ENCODE measurements around the gene PTPN1. TPM values are rescaled to one million over a fixed set of nuclear protein-coding genes. Genes with fewer than 3 reads are reported as not detected.

Gene PTPN1
- total and polyA plus RNA-seq, 2 donors (not counting 3 experiments of a cell fraction or from before 2014, with no cell fraction given) = 41.1 to 64.3 TPM

GRCh38 chr20:50504231-50504823, 5.9 kb upstream of the PTPN1 start:
- Histone ChIP-seq H4K20me1 (replicated peaks; ENCODE audit: control insufficient read depth, extremely low read depth, insufficient read depth, low read length) (no peaks in the 10 kb centered on the region), H3K9me3 (replicated peaks; ENCODE audit: control insufficient read depth, insufficient read depth, low read length) (no peaks in the 10 kb centered on the region), H3K79me2 (ENCODE audit: control insufficient read depth, insufficient read depth, low read length) (no peaks in the 10 kb centered on the region), H3K36me3 (ENCODE audit: control insufficient read depth in 2 of 2, extremely low read depth in 1 of 2, insufficient read depth in 2 of 2, low read length in 2 of 2) (no peaks in the 10 kb centered on the region), H2AFZ (ENCODE audit: low read depth, low read length) (no peak overlapping the region), H3K4me3 (replicated peaks in 1 of 3; ENCODE audit: insufficient read depth in 1 of 3, low read depth in 1 of 3, low read length in 3 of 3) (no peak overlapping the region), H3K27me3 (ENCODE audit: control insufficient read depth in 2 of 2, insufficient read depth in 2 of 2, low read length in 2 of 2) (no peaks in the 10 kb centered on the region), H3K4me2 (ENCODE audit: insufficient read depth, low read length) (no peak overlapping the region), H3K9me1 (replicated peaks; ENCODE audit: control insufficient read depth, extremely low read depth, insufficient read depth, low read length) (no peaks in the 10 kb centered on the region), H3K4me1 (ENCODE audit: control insufficient read depth, extremely low read depth, insufficient read depth, low read length) (peaks cover 3% of the 10 kb centered on the region), H3K9ac (replicated peaks; ENCODE audit: extremely low read depth, insufficient read depth, low read length) (no peak overlapping the region), H3K27ac (ENCODE audit: insufficient read depth, low read depth, low read length) (no peak overlapping the region)
- FAIRE-seq (peak; percentile 28), DNase-seq (ENCODE audit: low read depth, low spot score) (peak; percentile 61)
- ChIA-PET POLR2A (no interaction called here), CTCF (interaction anchor here (0.8 to 2.2 kb wide), 14 partner anchors 11 to 124 kb away, joined by 3 to 29 read pairs (median 4); no protein-coding TSS in a partner anchor)
- TF ChIP-seq CTCF (IDR thresholded peaks at IDR 0.05; ENCODE audit: extremely low read depth in 1 of 2, insufficient read depth in 1 of 2, low read depth in 1 of 2, low read length in 2 of 2) = peak in 1 of 2 donors; percentile 6
- TF ChIP-seq GATA2 (IDR thresholded peaks at IDR 0.05; ENCODE audit: insufficient read depth, insufficient read length, low read depth, low read length) = no peak
- BruUV-seq (replicated peaks) = no TSS peak
- intact Hi-C loops (cut with micrococcal nuclease) = no loop called here
- dilution Hi-C loops (cut with MboI; ENCODE audit: extremely low pct_ligation_motif_present, low sequenced_read_pairs) = no loop called here

GRCh38 chr20:50506270-50506579, 4.0 kb upstream of the PTPN1 start:
- H4K20me1 ChIP-seq (replicated peaks; ENCODE audit: control insufficient read depth, extremely low read depth, insufficient read depth, low read length) = no peaks in the 10 kb centered on the region
- TF ChIP-seq CTCF (IDR thresholded peaks at IDR 0.05; ENCODE audit: extremely low read depth in 1 of 2, insufficient read depth in 1 of 2, low read depth in 1 of 2, low read length in 2 of 2) = no peak
- no peak for TF ChIP-seq MYC (IDR thresholded peaks at IDR 0.05; ENCODE audit: low read depth, low read length)
- no peak for TF ChIP-seq GATA2 (IDR thresholded peaks at IDR 0.05; ENCODE audit: insufficient read depth, insufficient read length, low read depth, low read length)
- no peak for TF ChIP-seq POLR2AphosphoS5 (IDR thresholded peaks at IDR 0.05; ENCODE audit: insufficient read depth, low read depth, low read length)
- no peak for TF ChIP-seq EZH2 (IDR thresholded peaks at IDR 0.05; ENCODE audit: borderline replicate concordance, low read depth, low read length, severe bottlenecking)
- TF ChIP-seq FOS (IDR thresholded peaks at IDR 0.05; ENCODE audit: borderline replicate concordance, insufficient read depth, low read length) = no peak
- no peak for TF ChIP-seq POLR2A (IDR thresholded peaks at IDR 0.05; ENCODE audit: low read depth, low read length)
- TF ChIP-seq JUN (IDR thresholded peaks at IDR 0.05; ENCODE audit: borderline replicate concordance, insufficient read depth, insufficient read length, low read depth) = no peak
- TF ChIP-seq MAX (IDR thresholded peaks at IDR 0.05; ENCODE audit: insufficient read depth, insufficient read length) = no peak
- DNase-seq (ENCODE audit: low read depth, low spot score) = no peak
- H2AFZ ChIP-seq (ENCODE audit: low read depth, low read length) = no peak overlapping the region
- no peak overlapping the region for H3K27ac ChIP-seq (ENCODE audit: insufficient read depth, low read depth, low read length)
- H3K4me2 ChIP-seq (ENCODE audit: insufficient read depth, low read length) = no peak overlapping the region
- peaks cover 7% of the 10 kb centered on the region for H3K4me1 ChIP-seq (ENCODE audit: control insufficient read depth, extremely low read depth, insufficient read depth, low read length)
- H3K9me1 ChIP-seq (replicated peaks; ENCODE audit: control insufficient read depth, extremely low read depth, insufficient read depth, low read length) = no peaks in the 10 kb centered on the region
- intact Hi-C loops (cut with micrococcal nuclease) = no loop called here
- ChIA-PET CTCF (interaction anchor here (0.6 to 1.3 kb wide), 9 partner anchors 13 to 82 kb away, joined by 3 to 8 read pairs (median 4); no protein-coding TSS in a partner anchor), POLR2A (no interaction called here)
- no TSS peak for BruUV-seq (replicated peaks)
- no peak for FAIRE-seq
- H3K4me3 ChIP-seq (replicated peaks in 1 of 3; ENCODE audit: insufficient read depth in 1 of 3, low read depth in 1 of 3, low read length in 3 of 3) = no peak overlapping the region
- H3K27me3 ChIP-seq (ENCODE audit: control insufficient read depth in 2 of 2, insufficient read depth in 2 of 2, low read length in 2 of 2) = no peaks in the 10 kb centered on the region
- no peaks in the 10 kb centered on the region for H3K36me3 ChIP-seq (ENCODE audit: control insufficient read depth in 2 of 2, extremely low read depth in 1 of 2, insufficient read depth in 2 of 2, low read length in 2 of 2)
- no peaks in the 10 kb centered on the region for H3K9me3 ChIP-seq (replicated peaks; ENCODE audit: control insufficient read depth, insufficient read depth, low read length)
- H3K79me2 ChIP-seq (ENCODE audit: control insufficient read depth, insufficient read depth, low read length) = peaks cover 10% of the 10 kb centered on the region
- H3K9ac ChIP-seq (replicated peaks; ENCODE audit: extremely low read depth, insufficient read depth, low read length) = no peak overlapping the region
- dilution Hi-C loops (cut with MboI; ENCODE audit: extremely low pct_ligation_motif_present, low sequenced_read_pairs) = no loop called here

Measured in endothelial cell of umbilical vein (primary cell).